WTC11 (cell line): ENCODE data around the gene BCAS2. TPM values are rescaled to one million over a fixed set of nuclear protein-coding genes. Genes with fewer than 3 reads are reported as not detected.

ENCODE experiments used
- ATAC-seq: fragments of 200-7000 bp; cut with Tn5 transposase; 2 replicates; pipeline ENCODE4 v1.10.0; 2021; ENCODE audit warnings: mild to moderate bottlenecking, moderate library complexity
- CTCF ChIA-PET: fragments of 300-600 bp; sonication (Branson Sonifier 250); formaldehyde crosslinking; loops from one replicate; lab custom pipeline; 2021; ENCODE audit warnings: antibody characterized with exemption; lab: Charles Lee
- POLR2A ChIA-PET: fragments of 350-600 bp; sonication (Branson Sonifier 250); formaldehyde crosslinking; loops from one replicate; lab custom pipeline; 2021; ENCODE audit warnings: antibody characterized with exemption; lab: Charles Lee
- DNase-seq: peaks from one replicate; pipeline ENCODE4 v3.0.0; 2021; ENCODE audit warnings: low spot score
- H3K27ac Mint-ChIP-seq: 2 replicates; pipeline ENCODE4 v1.8.0; 2021; ENCODE audit warnings: mixed read lengths
- H3K27me3 Mint-ChIP-seq: 2 replicates; pipeline ENCODE4 v1.8.0; 2021; ENCODE audit warnings: low read depth, mild to moderate bottlenecking, moderate library complexity, mixed read lengths
- H3K36me3 Mint-ChIP-seq: 2 replicates; pipeline ENCODE4 v1.8.0; 2021; ENCODE audit warnings: mixed read lengths
- H3K4me1 Mint-ChIP-seq: 2 replicates; pipeline ENCODE4 v1.8.0; 2022; ENCODE audit warnings: mixed read lengths
- H3K4me3 Mint-ChIP-seq: 2 replicates; pipeline ENCODE4 v1.8.0; 2021; ENCODE audit warnings: mild to moderate bottlenecking, moderate library complexity, mixed read lengths
- H3K9me3 Mint-ChIP-seq: 2 replicates; pipeline ENCODE4 v1.8.0; 2021; ENCODE audit warnings: mixed read lengths
- CREM ChIP-seq: sonication (generic); formaldehyde crosslinking; IDR thresholded peaks from 2 replicates; pipeline ENCODE4 v1.8.1; 2022; ENCODE audit warnings: mild to moderate bottlenecking, missing genetic modification reagents, moderate library complexity
- E2F1 ChIP-seq: sonication (generic); formaldehyde crosslinking; IDR thresholded peaks from 2 replicates; pipeline ENCODE4 v1.8.0; 2022; ENCODE audit warnings: mild to moderate bottlenecking, missing genetic modification reagents
- ERG ChIP-seq: fragments of 250-450 bp; sonication (Bioruptor Pico); IDR thresholded peaks from 2 replicates; pipeline ENCODE4 v1.8.0; 2021; ENCODE audit warnings: mild to moderate bottlenecking
- ETV6 ChIP-seq: sonication (generic); formaldehyde crosslinking; IDR thresholded peaks from 2 replicates; pipeline ENCODE4 v1.8.1; 2022; ENCODE audit warnings: mild to moderate bottlenecking, missing genetic modification reagents
- FOXP4 ChIP-seq: sonication (generic); formaldehyde crosslinking; IDR thresholded peaks from 2 replicates; pipeline ENCODE4 v1.8.0; 2022; ENCODE audit warnings: mild to moderate bottlenecking, missing genetic modification reagents
- JUN ChIP-seq: sonication (generic); formaldehyde crosslinking; IDR thresholded peaks from 2 replicates; pipeline ENCODE4 v1.8.0; 2023; ENCODE audit warnings: mild to moderate bottlenecking, missing genetic modification reagents
- MLX ChIP-seq: sonication (generic); formaldehyde crosslinking; IDR thresholded peaks from 2 replicates; pipeline ENCODE4 v1.8.1; 2023; ENCODE audit warnings: mild to moderate bottlenecking, missing genetic modification reagents, moderate library complexity
- NFATC4 ChIP-seq: fragments of 250-450 bp; sonication (Bioruptor Pico); IDR thresholded peaks from 2 replicates; pipeline ENCODE4 v1.9.0; 2021; ENCODE audit warnings: mild to moderate bottlenecking
- NFE2L1 ChIP-seq: sonication (generic); formaldehyde crosslinking; IDR thresholded peaks from 2 replicates; pipeline ENCODE4 v1.8.1; 2023; ENCODE audit warnings: missing genetic modification reagents
- NR1H2 ChIP-seq: sonication (generic); formaldehyde crosslinking; IDR thresholded peaks from 2 replicates; pipeline ENCODE4 v1.9.0; 2021; ENCODE audit warnings: mild to moderate bottlenecking, moderate library complexity, missing genetic modification reagents
- NR2C2 ChIP-seq: sonication (generic); formaldehyde crosslinking; IDR thresholded peaks from 2 replicates; pipeline ENCODE4 v1.8.0; 2022; ENCODE audit warnings: mild to moderate bottlenecking, missing genetic modification reagents
- PRRX2 ChIP-seq: fragments of 250-450 bp; sonication (Bioruptor Pico); IDR thresholded peaks from 2 replicates; pipeline ENCODE4 v1.8.0; 2021; ENCODE audit warnings: mild to moderate bottlenecking
- SOX15 ChIP-seq: fragments of 250-450 bp; sonication (Bioruptor Pico); IDR thresholded peaks from 2 replicates; pipeline ENCODE4 v1.9.0; 2021; ENCODE audit warnings: mild to moderate bottlenecking
- TEAD4 ChIP-seq: sonication (generic); formaldehyde crosslinking; IDR thresholded peaks from 2 replicates; pipeline ENCODE4 v1.8.0; 2022; ENCODE audit warnings: mild to moderate bottlenecking, missing genetic modification reagents
- ZBTB21 ChIP-seq: sonication (generic); formaldehyde crosslinking; IDR thresholded peaks from 2 replicates; pipeline ENCODE4 v1.8.1; 2023; ENCODE audit warnings: mild to moderate bottlenecking, missing genetic modification reagents, borderline replicate concordance
- ZNF121 ChIP-seq: sonication (generic); formaldehyde crosslinking; IDR thresholded peaks from 2 replicates; pipeline ENCODE4 v1.8.0; 2023; ENCODE audit warnings: missing genetic modification reagents
- ZNF263 ChIP-seq: sonication (generic); formaldehyde crosslinking; IDR thresholded peaks from 2 replicates; pipeline ENCODE4 v1.8.1; 2022; ENCODE audit warnings: low read depth, mild to moderate bottlenecking, moderate library complexity, missing genetic modification reagents
- ZNF281 ChIP-seq: sonication (generic); formaldehyde crosslinking; IDR thresholded peaks from 2 replicates; pipeline ENCODE4 v1.8.0; 2023; ENCODE audit warnings: mild to moderate bottlenecking, missing genetic modification reagents
- ZNF416 ChIP-seq: fragments of 250-450 bp; sonication (Bioruptor Pico); IDR thresholded peaks from 2 replicates; pipeline ENCODE4 v1.9.0; 2021; ENCODE audit warnings: mild to moderate bottlenecking, inconsistent platforms
- ZNF423 ChIP-seq: fragments of 250-450 bp; sonication (Bioruptor Pico); IDR thresholded peaks from 2 replicates; pipeline ENCODE4 v2.1.2; 2022; ENCODE audit warnings: mild to moderate bottlenecking, moderate library complexity
- total RNA-seq: library from RNA; stranded (reverse); gene quantifications from 3 replicates; pipeline ENCODE4 v1.2.3, GENCODE V29; 2021

BCAS2 gene
- total RNA-seq, 1 experiment from 2014 or later, result 39.0 TPM

- TF ChIP-seq ERG, result no peak
- no peak for TF ChIP-seq SOX15 (CRISPR knock-in tag)
- no peak for TF ChIP-seq ZNF423 (CRISPR knock-in tag)
Observed at GRCh38 chr1:114535401-114535800, 46.0 kb downstream of the BCAS2 start (continued).

GRCh38 chr1:114531094-114531493 lies 50.3 kb downstream of the BCAS2 start:
- no peak for ATAC-seq
- CTCF ChIA-PET, result no interaction called here
- no peak for DNase-seq
- POLR2A ChIA-PET, result no interaction called here
- TF ChIP-seq E2F1 (CRISPR knock-in tag) (no peak), ZNF263 (CRISPR knock-in tag) (no peak), ZBTB21 (CRISPR knock-in tag) (no peak), NR1H2 (CRISPR knock-in tag) (no peak), NFATC4 (CRISPR knock-in tag) (no peak), ZNF121 (CRISPR knock-in tag) (no peak), ETV6 (CRISPR knock-in tag) (no peak), JUN (CRISPR knock-in tag) (no peak), ERG (no peak), MLX (CRISPR knock-in tag) (no peak), FOXP4 (CRISPR knock-in tag) (no peak), PRRX2 (no peak), NR2C2 (no peak), ZNF281 (CRISPR knock-in tag) (no peak)
- TF ChIP-seq, all 79 proteins: peak for 0
- Mint-ChIP-seq H3K27ac (no peak overlapping the region), H3K36me3 (no peaks in the 10 kb centered on the region), H3K4me1 (no peaks in the 10 kb centered on the region), H3K27me3 (no peaks in the 10 kb centered on the region), H3K4me3 (no peak overlapping the region), H3K9me3 (peaks cover 3% of the 10 kb centered on the region)

GRCh38 chr1:114530224-114530623 lies 51.2 kb downstream of the BCAS2 start:
- no peaks in the 10 kb centered on the region for H3K36me3 Mint-ChIP-seq
- no peak overlapping the region for H3K4me3 Mint-ChIP-seq
- ChIA-PET CTCF (no interaction called here), POLR2A (no interaction called here)
- ATAC-seq, result no peak
- H3K9me3 Mint-ChIP-seq, result no peaks in the 10 kb centered on the region
- H3K4me1 Mint-ChIP-seq, result no peaks in the 10 kb centered on the region
- TF ChIP-seq TEAD4 (CRISPR knock-in tag) (no peak), NFE2L1 (CRISPR knock-in tag) (no peak), ZNF416 (CRISPR knock-in tag) (no peak), CREM (CRISPR knock-in tag) (no peak)
- no peaks in the 10 kb centered on the region for H3K27me3 Mint-ChIP-seq
- H3K27ac Mint-ChIP-seq, result no peak overlapping the region
- DNase-seq, result no peak
